T-helper 9 cell (primary cell): Measurements from ENCODE around the gene SPDYE6.
"Not testable (repeated sequence)": the region's sequence is repeated elsewhere in the genome, so short reads cannot be mapped to it uniquely, and the experiment has no call there.

ENCODE experiments used
- DNase-seq: peaks from one replicate; pipeline ENCODE4 v3.0.0-alpha.2; 2020

The SPDYE6 gene

DNA sequence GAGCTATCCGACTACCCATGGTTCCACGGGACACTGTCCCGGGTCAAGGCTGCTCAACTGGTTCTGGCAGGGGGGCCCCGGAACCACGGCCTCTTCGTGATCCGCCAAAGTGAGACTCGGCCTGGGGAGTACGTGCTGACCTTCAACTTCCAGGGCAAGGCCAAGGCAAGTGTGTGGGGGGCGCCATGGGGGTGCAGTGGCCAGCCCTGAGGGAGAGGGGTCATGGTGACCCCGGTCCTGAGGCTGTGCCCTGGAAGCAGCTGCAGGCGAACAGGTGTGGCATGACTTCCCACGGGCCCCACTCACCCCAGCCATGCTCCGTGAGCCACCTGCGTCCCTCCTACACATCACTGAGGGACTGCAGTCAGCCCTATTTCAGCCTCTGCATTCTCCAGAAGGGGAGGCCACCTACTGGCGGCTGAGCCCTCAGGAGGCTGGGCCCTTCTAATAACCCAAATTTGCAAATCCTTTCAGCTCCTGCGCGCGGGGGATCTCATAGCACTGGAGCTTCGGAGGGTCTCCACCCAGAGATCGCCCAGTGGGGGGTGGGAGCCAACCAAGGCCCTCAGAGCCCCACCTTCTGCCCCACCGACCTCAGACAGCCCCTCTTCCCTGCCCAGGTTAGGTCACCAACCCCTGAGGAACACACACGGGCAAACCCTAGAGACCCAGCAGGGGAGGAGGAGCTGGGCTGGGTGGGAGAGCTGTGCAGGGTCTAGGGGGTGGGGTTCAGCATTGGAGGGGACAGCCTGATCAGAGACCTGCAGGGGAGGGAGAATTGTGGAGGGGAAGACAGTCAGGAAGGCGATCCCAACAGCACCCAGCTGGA lies 38.8 kb downstream of the SPDYE6 start:
- no peak for DNase-seq

- DNase-seq, result no peak
Measured at GRCh38 chr7:102313997-102314780, 42.1 kb downstream of the SPDYE6 start.

GRCh38 chr7:102312317-102312716 lies 43.9 kb downstream of the SPDYE6 start:
- no peak for DNase-seq

DNA sequence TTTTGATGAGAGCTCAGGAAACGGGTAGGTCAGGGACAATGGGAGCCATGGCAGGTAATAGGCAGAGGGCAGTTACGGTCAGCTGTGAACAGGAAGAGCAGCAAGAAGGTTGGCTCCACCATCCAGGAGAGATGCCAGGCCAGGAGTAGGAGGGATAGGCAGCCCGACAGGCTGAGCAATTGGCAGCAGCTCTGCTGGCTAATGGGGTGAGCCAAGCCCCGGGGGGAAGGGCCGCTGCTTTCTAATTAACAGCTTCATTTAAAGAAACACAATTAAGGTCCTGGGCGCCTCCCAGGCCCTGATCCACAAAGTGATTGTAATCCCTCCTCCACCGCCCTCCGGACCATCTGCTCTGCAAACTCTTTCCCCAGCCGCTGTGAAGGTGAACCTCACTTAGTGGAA lies 45.8 kb downstream of the SPDYE6 start:
- DNase-seq, result no peak

- no peak for DNase-seq
Measured at GRCh38 chr7:102306916-102307677, 49.1 kb downstream of the SPDYE6 start.

DNA sequence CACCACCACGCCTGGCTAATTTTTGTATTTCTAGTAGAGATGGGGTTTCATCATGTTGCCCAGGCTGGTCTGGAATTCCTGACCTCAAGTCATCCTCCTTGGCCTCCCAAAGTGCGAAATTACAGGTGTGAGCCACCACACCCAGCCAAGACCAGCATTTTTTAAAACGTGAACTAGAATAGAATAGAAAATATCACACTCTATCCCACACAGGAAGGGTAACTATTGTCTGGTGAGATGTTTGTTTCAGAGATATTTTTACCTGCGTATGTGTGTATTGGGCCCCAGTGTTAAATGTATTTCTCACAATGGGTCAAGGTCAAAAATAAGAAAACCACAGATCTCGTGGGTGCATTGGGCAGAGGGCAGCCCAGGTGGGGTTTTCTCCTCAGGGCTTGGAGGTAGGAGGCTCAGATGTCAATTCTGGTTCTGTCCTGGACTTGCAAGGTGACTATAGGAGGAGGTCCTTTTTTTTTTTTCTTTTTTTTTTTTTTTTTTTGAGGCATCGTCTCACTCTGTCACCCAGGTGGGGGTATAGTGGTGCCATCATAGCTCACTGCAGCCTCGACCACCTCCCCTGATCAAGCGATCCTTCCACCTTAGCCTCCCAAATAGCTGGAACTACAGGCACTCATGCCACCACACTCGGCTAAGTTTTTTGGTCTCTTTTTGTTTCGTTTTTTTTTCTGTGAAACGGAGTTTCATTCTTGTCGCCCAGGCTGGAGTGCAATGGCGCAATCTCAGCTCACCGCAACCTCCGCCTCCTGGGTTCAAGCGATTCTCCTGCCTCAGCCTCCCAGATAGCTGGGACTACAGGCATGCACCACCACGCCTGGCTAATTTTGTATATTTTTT lies 50.6 kb downstream of the SPDYE6 start:
- DNase-seq, result no peak

GRCh38 chr7:102304668-102305067 lies 51.6 kb downstream of the SPDYE6 start:
- no peak for DNase-seq

- DNase-seq, result no peak
Measured at GRCh38 chr7:102303669-102304422, 52.4 kb downstream of the SPDYE6 start.

GRCh38 chr7:102302025-102302424 lies 54.2 kb downstream of the SPDYE6 start:
- DNase-seq, result no peak

- not testable (repeated sequence) for DNase-seq
Measured at GRCh38 chr7:102301367-102301766, 54.9 kb downstream of the SPDYE6 start.

- no peak for DNase-seq
Measured at GRCh38 chr7:102300643-102301221, 55.5 kb downstream of the SPDYE6 start.

DNA sequence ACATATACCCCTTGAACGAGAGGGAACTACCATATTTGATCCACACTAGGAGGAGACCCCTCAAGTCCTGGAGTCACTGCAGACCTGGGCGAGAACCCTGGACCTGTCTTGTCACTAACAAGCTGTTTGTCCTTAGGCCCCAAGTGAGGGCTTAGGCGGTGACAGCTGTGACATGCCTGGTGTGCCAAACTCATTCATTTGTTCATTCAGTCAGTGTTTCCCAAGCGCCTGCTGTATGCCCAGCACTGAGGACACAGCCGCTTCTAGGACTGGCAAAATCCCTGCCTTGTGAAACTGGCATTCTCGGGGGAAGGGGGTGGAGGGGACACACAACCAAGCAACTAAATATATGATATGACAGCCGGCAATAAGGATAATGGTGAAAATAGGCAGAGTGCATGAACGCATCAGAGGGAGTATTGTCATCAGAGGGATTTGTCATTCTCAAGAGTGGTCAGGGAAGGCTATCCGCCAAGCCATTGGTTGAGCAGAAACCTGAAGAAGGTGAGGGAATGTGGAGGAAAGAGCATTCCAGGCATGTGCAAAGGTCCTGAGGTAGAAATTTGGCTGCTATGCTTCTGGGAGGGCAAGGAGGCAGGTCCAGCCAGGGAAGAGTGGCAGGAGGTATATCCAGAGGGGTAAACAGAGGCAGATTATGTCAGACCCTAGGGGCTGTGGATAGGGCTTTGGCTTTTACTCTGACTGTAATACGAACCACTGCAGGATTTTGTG lies 58.6 kb downstream of the SPDYE6 start:
- no peak for DNase-seq

DNA sequence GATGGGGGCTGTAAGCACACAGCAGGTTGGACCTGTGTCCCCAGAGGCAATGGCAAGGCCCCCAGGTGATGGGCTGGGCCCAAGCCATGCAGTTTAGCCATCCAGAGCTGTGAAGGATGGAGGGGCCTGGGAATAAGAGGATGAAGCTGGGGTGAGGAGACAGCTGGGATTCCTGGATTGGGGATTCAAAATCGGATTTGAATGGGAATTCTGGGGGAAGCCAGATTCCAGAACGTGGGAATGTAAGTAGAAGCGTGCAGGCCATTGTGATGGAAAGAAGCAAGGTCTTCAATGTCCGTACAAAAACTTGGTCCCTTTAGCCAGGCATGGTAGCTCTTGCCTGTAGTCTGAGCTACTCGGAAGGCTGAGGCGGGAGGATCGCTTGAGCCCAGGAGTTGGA lies 59.7 kb downstream of the SPDYE6 start:
- no peak for DNase-seq

GRCh38 chr7:102296179-102296438 lies 60.1 kb downstream of the SPDYE6 start:
- DNase-seq, result no peak
